ENCODE measurements around the gene TCF20. TPM values are rescaled to one million over a fixed set of nuclear protein-coding genes. Genes with fewer than 3 reads are reported as not detected.

The TCF20 gene
- total RNA-seq, 4 donors from 2014 or later = 9.9 to 14.4 (median 12.4) TPM

- TF ChIP-seq, protein P1, sequence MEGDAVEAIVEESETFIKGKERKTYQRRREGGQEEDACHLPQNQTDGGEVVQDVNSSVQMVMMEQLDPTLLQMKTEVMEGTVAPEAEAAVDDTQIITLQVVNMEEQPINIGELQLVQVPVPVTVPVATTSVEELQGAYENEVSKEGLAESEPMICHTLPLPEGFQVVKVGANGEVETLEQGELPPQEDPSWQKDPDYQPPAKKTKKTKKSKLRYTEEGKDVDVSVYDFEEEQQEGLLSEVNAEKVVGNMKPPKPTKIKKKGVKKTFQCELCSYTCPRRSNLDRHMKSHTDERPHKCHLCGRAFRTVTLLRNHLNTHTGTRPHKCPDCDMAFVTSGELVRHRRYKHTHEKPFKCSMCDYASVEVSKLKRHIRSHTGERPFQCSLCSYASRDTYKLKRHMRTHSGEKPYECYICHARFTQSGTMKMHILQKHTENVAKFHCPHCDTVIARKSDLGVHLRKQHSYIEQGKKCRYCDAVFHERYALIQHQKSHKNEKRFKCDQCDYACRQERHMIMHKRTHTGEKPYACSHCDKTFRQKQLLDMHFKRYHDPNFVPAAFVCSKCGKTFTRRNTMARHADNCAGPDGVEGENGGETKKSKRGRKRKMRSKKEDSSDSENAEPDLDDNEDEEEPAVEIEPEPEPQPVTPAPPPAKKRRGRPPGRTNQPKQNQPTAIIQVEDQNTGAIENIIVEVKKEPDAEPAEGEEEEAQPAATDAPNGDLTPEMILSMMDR (IDR thresholded peaks at IDR 0.05 in 4 of 5, conservative IDR thresholded peaks at IDR 0.05 in 1 of 5) = no peak
- TF ChIP-seq POLR2A (IDR thresholded peaks at IDR 0.05) = no peak
- in situ Hi-C loops (cut with MboI; ENCODE audit: low sequenced_read_pairs in 4 of 4) = loop anchor here in 1 of 4 donors (10.0 kb wide), 1 partner anchor 185 kb away; the partner anchor contains the start of gene NDUFA6
- Histone ChIP-seq H3K27ac (no peak overlapping the region), H3K27me3 (peaks cover 39 to 46% (median 43%) of the 10 kb centered on the region in 3 donors), H3K36me3 (no peaks in the 10 kb centered on the region), H3K4me3 (no peak overlapping the region), H3K9me3 (no peaks in the 10 kb centered on the region), H3K4me1 (peaks cover 3 to 10% of the 10 kb centered on the region in 2 donors)
- DNase-seq (no peak), ATAC-seq (no peak)
- intact Hi-C loops (cut with DNase I; ENCODE audit: low total_unique reads) = no loop called here
Measured at GRCh38 chr22:42279425-42280020, 9.1 kb upstream of the TCF20 start.

DNA sequence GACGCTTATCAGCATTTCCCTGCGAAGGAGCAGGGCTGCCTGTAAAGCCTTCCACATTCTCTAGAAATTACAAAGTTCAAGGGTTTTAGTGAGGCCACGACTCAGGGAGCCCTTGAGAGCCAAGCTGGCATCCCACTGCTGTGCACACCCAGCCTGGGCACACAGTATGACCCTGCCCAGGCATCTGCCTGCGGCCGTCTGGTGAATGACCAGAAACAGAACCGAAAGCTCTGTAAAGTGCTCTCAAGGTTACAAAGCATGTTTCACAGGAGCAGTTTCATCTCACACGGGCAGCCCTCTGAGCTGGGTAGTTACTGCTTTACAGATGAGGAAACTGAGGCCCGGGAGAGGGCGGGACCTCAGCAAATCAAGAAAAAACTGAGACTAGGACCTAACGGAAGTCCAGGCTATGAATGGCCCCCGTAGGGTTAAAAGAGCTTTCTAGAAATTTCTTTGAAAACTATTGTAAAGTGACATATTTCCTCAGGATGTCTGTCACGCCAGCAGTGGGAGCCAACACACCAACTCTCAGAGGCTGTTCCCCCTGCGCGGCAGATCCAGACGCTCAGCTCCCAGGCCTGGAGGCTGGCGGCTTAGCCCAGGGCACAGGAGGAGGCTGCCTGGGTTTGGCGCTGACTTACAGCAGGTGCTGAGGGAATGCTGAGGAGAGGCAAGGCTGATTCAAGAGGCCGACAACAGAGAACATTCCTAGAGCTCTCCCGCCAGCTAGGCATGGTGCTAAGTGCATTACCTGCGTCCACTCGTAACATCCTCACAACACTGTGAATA is 7.7 kb upstream of the TCF20 start:
- no peak for DNase-seq
- Histone ChIP-seq H3K27ac (no peak overlapping the region), H3K4me1 (peaks cover 3 to 4% of the 10 kb centered on the region in 2 donors), H3K27me3 (peaks cover 27 to 34% (median 31%) of the 10 kb centered on the region in 3 donors), H3K4me3 (no peak overlapping the region), H3K9me3 (no peaks in the 10 kb centered on the region), H3K36me3 (no peaks in the 10 kb centered on the region)
- in situ Hi-C loops (cut with MboI; ENCODE audit: low sequenced_read_pairs in 4 of 4) = loop anchor here in 1 of 4 donors (10.0 kb wide), 1 partner anchor 183 kb away; the partner anchor contains the start of gene NDUFA6
- ATAC-seq = no peak
- intact Hi-C loops (cut with DNase I; ENCODE audit: low total_unique reads) = no loop called here
- no peak for TF ChIP-seq POLR2A (IDR thresholded peaks at IDR 0.05)
- TF ChIP-seq, protein P1 (IDR thresholded peaks at IDR 0.05 in 4 of 5, conservative IDR thresholded peaks at IDR 0.05 in 1 of 5) = no peak

DNA sequence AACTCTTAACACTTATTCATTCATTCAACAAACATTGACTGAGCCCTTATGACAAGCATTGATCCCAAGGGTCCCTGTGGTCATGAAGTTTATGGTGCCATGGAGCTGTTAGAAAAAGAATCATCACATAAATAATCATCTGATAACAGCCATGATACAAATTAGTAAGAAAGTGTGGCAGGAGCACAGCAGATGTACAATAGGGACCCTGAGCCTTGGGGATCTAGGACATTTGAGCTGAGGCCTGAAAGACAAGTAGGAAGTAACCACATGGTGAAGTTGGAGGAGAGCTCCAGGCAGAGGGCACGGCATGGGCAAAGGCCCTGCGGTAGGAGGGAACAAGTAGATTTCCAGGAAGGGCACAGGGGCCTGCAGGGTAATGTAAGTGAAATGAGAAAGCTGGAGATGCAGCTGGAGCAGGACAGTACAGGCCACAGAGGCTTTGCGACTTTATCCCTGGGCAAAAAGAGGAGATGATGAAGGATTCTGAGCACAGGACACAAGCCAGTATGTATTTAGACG is 6.8 kb upstream of the TCF20 start:
- in situ Hi-C loops (cut with MboI; ENCODE audit: low sequenced_read_pairs in 4 of 4) (loop anchor here in 1 of 4 donors (10.0 kb wide), 1 partner anchor 182 kb away; the partner anchor contains the start of gene NDUFA6), intact Hi-C loops (cut with DNase I; ENCODE audit: low total_unique reads) (no loop called here)
- ATAC-seq (no peak), DNase-seq (no peak)
- H3K36me3 ChIP-seq = no peaks in the 10 kb centered on the region
- H3K27me3 ChIP-seq = peaks cover 19 to 25% (median 22%) of the 10 kb centered on the region in 3 donors
- H3K9me3 ChIP-seq = no peaks in the 10 kb centered on the region
- H3K4me1 ChIP-seq = no peaks in the 10 kb centered on the region
- TF ChIP-seq, protein P1 (IDR thresholded peaks at IDR 0.05 in 4 of 5, conservative IDR thresholded peaks at IDR 0.05 in 1 of 5) = no peak
- TF ChIP-seq POLR2A (IDR thresholded peaks at IDR 0.05) = no peak
- H3K4me3 ChIP-seq = no peak overlapping the region
- no peak overlapping the region for H3K27ac ChIP-seq

- H3K4me1 ChIP-seq = peaks cover 0 to 1% of the 10 kb centered on the region in 2 donors
- in situ Hi-C loops (cut with MboI; ENCODE audit: low sequenced_read_pairs in 4 of 4) = loop anchor here in 1 of 4 donors (10.0 kb wide), 1 partner anchor 181 kb away; the partner anchor contains the start of gene NDUFA6
- ATAC-seq (no peak), DNase-seq (no peak)
- intact Hi-C loops (cut with DNase I; ENCODE audit: low total_unique reads) = no loop called here
- no peaks in the 10 kb centered on the region for H3K36me3 ChIP-seq
- TF ChIP-seq, protein P1 (IDR thresholded peaks at IDR 0.05 in 4 of 5, conservative IDR thresholded peaks at IDR 0.05 in 1 of 5) = no peak
- no peak for TF ChIP-seq POLR2A (IDR thresholded peaks at IDR 0.05)
- no peaks in the 10 kb centered on the region for H3K9me3 ChIP-seq
- H3K4me3 ChIP-seq = no peak overlapping the region
- H3K27me3 ChIP-seq = peaks cover 8 to 13% (median 10%) of the 10 kb centered on the region in 3 donors
- H3K27ac ChIP-seq = no peak overlapping the region
Measured at GRCh38 chr22:42275970-42276369, 5.5 kb upstream of the TCF20 start.
